ENCODE results near the gene C2orf15. TPM values are rescaled to one million over a fixed set of nuclear protein-coding genes. Genes with fewer than 3 reads are reported as not detected.

Gene C2orf15
- polyA plus RNA-seq, 3 donors, result 9.9 to 13.7 (median 12.3) TPM

DNA sequence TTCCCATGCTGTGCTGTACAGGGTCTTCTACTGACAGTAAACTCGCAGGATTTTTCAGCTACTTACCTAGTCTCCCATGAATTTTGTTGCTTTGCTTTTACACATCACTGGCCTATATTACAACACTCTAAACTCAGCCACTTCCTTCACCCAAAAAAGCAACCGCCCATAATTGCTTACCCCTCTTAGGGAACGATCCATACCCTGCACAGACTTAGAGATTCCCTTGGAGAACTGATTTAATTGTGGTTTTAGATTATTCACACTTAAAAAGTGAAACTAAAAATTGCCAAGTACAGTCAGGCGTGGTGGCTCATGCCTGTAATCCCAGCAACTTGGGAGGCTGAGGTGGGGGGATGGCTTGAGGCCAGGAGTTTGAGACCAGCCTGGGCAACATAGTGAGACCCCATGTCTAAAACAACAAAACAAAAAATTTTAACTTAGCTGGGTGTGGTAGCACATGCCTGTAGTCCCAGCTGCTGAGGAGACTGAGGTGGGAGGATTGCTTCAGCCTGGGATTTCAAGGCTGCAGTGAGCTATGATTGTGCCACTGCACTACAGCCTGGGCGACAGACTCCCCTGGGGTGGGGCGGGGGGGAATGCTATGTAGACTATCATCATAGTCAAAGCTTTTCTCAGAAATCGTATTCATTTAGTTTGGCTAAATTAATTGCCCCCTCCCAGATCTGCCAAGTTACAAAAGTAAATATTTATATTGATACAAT is 58.7 kb downstream of the C2orf15 start:
- no peak for DNase-seq (ENCODE audit: extremely low read depth in 1 of 11, low read depth in 9 of 11, low spot score in 4 of 11)

Other genes starting within 250 kb of the C2orf15 start
- gene CRACDL, start 205.5 kb upstream of the C2orf15 start, polyA plus RNA-seq (ENCODE audit: insufficient read length in 3 of 3), result 1 to 10 TPM; 2.6 to 2.8 (median 2.6) TPM
- gene TSGA10, start 13.2 kb downstream of the C2orf15 start, polyA plus RNA-seq (ENCODE audit: insufficient read length in 3 of 3), result 10 to 100 TPM; 14.4 to 20.4 (median 14.7) TPM
- 10 to 100 TPM; 14.6 to 18.1 (median 17.5) TPM for gene LIPT1, start 13.3 kb downstream of the C2orf15 start, polyA plus RNA-seq (ENCODE audit: insufficient read length in 3 of 3)
- gene MITD1, start 39.4 kb downstream of the C2orf15 start, polyA plus RNA-seq (ENCODE audit: insufficient read length in 3 of 3), result 10 to 100 TPM; 37.3 to 56.2 (median 55.2) TPM
- gene MRPL30, start 39.5 kb downstream of the C2orf15 start, polyA plus RNA-seq (ENCODE audit: insufficient read length in 3 of 3), result 10 to 100 TPM; 46.5 to 53.0 (median 50.4) TPM
- under 1 TPM; 0.46 to 0.98 (median 0.56) TPM for gene LYG2, start 114.0 kb downstream of the C2orf15 start, polyA plus RNA-seq (ENCODE audit: insufficient read length in 3 of 3)
- 1 to 10 TPM; 3.0 to 6.2 (median 3.6) TPM for gene LYG1, start 159.5 kb downstream of the C2orf15 start, polyA plus RNA-seq (ENCODE audit: insufficient read length in 3 of 3)
- gene TXNDC9, start 194.6 kb downstream of the C2orf15 start, polyA plus RNA-seq (ENCODE audit: insufficient read length in 3 of 3), result 10 to 100 TPM; 39.0 to 47.6 (median 41.6) TPM
- 10 to 100 TPM; 66.0 to 78.0 (median 72.0) TPM for gene EIF5B, start 195.7 kb downstream of the C2orf15 start, polyA plus RNA-seq (ENCODE audit: insufficient read length in 3 of 3)